Nephron progenitor cell (in vitro differentiated cells): ENCODE data around the gene AADACL4.
A peak's percentile ranks its signal among the peaks of the same experiment; 100 is the strongest.

Experiments
- DNase-seq: peaks from one replicate; pipeline ENCODE4 v3.0.0; 2021
- H3K27ac Mint-ChIP-seq: 2 replicates; pipeline ENCODE4 v1.8.0; 2021; ENCODE audit warnings: mild to moderate bottlenecking, moderate library complexity, mixed read lengths
- H3K27me3 Mint-ChIP-seq: 2 replicates; pipeline ENCODE4 v1.8.0; 2021; ENCODE audit warnings: mild to moderate bottlenecking, low read depth, mixed read lengths; ENCODE audit not compliant: poor library complexity
- H3K36me3 Mint-ChIP-seq: 2 replicates; pipeline ENCODE4 v1.8.0; 2021; ENCODE audit warnings: low read depth, mixed read lengths
- H3K4me1 Mint-ChIP-seq: 2 replicates; pipeline ENCODE4 v1.8.0; 2021; ENCODE audit warnings: mixed read lengths
- H3K4me3 Mint-ChIP-seq: 2 replicates; pipeline ENCODE4 v1.8.0; 2021; ENCODE audit warnings: mild to moderate bottlenecking, moderate library complexity, mixed read lengths
- H3K9me3 Mint-ChIP-seq: 2 replicates; pipeline ENCODE4 v1.8.0; 2021; ENCODE audit warnings: mild to moderate bottlenecking, moderate library complexity, mixed read lengths
- CTCF ChIP-seq: fragments of 200-600 bp; sonication (generic); IDR thresholded peaks from 2 replicates; pipeline ENCODE4 v1.5.0; 2021; ENCODE audit warnings: antibody characterized with exemption

Gene AADACL4

DNA sequence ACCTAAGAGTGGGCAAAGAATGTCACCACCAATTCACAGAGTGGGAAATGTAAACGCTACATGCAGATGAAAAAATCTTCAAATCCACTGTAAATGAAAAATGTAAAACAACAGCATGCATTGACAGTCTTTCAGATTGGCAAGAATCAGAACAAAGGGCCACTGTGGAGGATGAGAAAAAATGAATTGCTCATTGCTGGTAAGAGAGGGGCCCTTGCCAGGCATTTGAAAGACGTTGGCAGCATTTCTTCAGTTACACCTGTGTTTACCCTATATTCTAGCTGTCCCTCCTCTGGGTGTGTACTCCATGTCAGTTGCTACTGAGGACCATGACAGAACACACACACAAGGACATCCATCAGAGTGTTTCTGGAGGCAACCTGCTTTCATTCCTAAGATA, 46.3 kb downstream of the AADACL4 start:
- Mint-ChIP-seq H3K27ac (no peak overlapping the region), H3K9me3 (peaks cover 4% of the 10 kb centered on the region), H3K4me1 (no peaks in the 10 kb centered on the region), H3K27me3 (peaks cover 10% of the 10 kb centered on the region), H3K36me3 (no peaks in the 10 kb centered on the region), H3K4me3 (no peak overlapping the region)
- no peak for TF ChIP-seq CTCF
- no peak for DNase-seq

DNA sequence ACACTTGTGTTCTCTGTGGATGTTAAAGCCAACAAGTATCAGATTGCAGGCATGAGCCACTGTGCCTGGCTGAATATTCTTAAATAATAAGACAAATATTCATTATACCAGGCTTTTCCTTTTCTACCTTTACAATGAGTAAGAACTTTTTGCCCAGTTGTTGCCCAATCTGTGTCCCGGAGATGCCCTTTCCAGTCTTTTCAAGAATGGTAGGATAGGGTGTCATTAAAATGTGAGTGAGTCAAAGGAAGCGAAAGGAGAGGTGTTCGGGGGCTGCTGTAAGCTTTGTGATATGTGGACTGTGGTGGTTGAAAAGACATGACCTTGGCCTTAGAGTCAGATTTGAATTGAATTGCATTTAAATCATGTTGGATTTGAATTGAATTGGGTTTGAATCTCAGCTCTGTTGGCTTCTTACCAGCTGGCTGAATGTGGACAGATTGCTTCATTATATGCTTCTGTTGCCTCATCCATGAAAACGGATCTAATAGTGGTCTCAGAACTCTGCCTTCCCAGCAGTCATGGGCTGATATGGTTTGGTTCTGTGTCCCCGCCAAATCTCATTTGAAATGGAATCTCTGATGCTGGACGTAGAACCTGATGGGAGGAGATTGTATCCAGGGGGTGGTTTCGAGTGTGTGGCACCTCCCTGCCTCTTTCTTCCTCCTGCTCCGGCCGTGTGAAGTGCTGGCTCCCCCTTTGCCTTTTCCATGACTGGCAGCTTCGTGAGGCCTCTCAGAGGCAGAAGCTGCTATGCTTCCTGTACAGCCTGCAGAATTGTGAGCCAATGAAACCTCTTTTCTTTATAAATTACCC, 49.3 kb downstream of the AADACL4 start:
- no peak for DNase-seq
- peaks cover 8% of the 10 kb centered on the region for H3K27me3 Mint-ChIP-seq
- H3K4me3 Mint-ChIP-seq: no peak overlapping the region
- peaks cover 4% of the 10 kb centered on the region for H3K9me3 Mint-ChIP-seq
- no peaks in the 10 kb centered on the region for H3K4me1 Mint-ChIP-seq
- H3K27ac Mint-ChIP-seq: peak overlapping the region; percentile 2
- no peaks in the 10 kb centered on the region for H3K36me3 Mint-ChIP-seq
- no peak for TF ChIP-seq CTCF

GRCh38 chr1:12696658-12697057, 52.8 kb downstream of the AADACL4 start:
- Mint-ChIP-seq H3K4me3 (no peak overlapping the region), H3K36me3 (no peaks in the 10 kb centered on the region), H3K4me1 (no peaks in the 10 kb centered on the region), H3K27ac (no peak overlapping the region), H3K9me3 (peaks cover 16% of the 10 kb centered on the region), H3K27me3 (peaks cover 4% of the 10 kb centered on the region)
- DNase-seq: no peak
- no peak for TF ChIP-seq CTCF

DNA sequence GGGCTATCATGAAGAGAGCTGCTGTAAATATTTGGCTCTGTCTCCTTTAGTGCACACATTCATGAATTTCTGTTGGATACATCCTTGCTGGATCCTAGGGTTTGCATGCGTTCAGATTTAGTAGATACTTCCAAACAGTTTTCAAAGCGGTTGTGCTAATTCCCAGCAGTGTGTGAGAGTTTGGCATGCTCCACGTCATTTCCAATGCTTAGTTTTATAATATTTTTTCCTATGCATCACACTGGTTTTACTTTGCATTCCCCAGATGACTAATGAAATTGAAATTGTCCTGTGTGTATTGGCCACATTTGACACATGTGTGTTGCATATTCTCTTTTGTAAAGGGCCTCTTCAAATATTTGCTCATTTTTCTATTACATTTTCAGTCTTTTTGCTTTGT, 53.5 kb downstream of the AADACL4 start:
- DNase-seq: no peak

DNA sequence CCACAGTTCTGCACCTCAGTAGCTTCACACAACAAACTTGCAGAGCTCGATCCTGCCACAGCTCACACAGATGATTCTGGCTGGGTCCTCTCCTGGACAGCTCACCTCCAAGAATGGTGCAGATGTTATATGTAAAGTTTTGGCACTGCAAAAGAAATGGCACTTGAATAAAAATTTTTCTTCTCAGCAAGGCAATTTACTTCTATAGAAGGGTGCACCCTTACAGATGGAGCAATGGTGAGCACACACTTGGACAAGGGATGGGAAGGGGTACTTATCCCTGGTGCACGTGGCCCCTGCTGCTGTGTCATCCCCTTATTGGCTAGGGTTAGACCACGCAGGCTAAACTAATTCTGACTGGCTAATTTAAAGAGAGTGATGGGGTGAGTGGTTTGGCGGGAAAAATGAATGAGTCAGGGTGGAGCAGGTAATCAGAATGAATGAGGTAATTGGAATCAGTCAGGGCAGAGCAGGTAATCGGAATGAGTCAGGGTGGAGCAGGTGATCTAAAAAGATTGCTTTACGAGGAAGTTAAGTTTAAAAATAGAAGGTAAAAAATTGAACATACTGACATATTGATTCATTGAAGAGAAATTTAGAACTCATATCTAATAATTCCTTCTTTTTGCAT, 60.1 kb downstream of the AADACL4 start:
- no peak for TF ChIP-seq CTCF
- Mint-ChIP-seq H3K4me1 (no peaks in the 10 kb centered on the region), H3K27me3 (peaks cover 14% of the 10 kb centered on the region), H3K4me3 (no peak overlapping the region), H3K27ac (no peak overlapping the region), H3K36me3 (no peaks in the 10 kb centered on the region), H3K9me3 (peaks cover 8% of the 10 kb centered on the region)
- DNase-seq: no peak

More for the DNA sequence above, 53.5 kb downstream of the AADACL4 start:
- TF ChIP-seq CTCF: no peak
- H3K4me1 Mint-ChIP-seq: no peaks in the 10 kb centered on the region
- H3K9me3 Mint-ChIP-seq: peaks cover 16% of the 10 kb centered on the region
- no peaks in the 10 kb centered on the region for H3K36me3 Mint-ChIP-seq
- no peak overlapping the region for H3K27ac Mint-ChIP-seq
- H3K27me3 Mint-ChIP-seq: peaks cover 4% of the 10 kb centered on the region
- H3K4me3 Mint-ChIP-seq: no peak overlapping the region

- Mint-ChIP-seq H3K4me3 (no peak overlapping the region), H3K9me3 (no peaks in the 10 kb centered on the region), H3K4me1 (no peaks in the 10 kb centered on the region), H3K36me3 (no peaks in the 10 kb centered on the region), H3K27me3 (peaks cover 10% of the 10 kb centered on the region), H3K27ac (no peak overlapping the region)
- no peak for TF ChIP-seq CTCF
- DNase-seq: no peak
Observed at GRCh38 chr1:12706061-12706460, 62.2 kb downstream of the AADACL4 start.
